Stimulated activated CD4-positive, alpha-beta T cell treated with anti-CD3 and anti-CD28 coated beads, Interleukin-15, amount 100 ng/mL, for 1 hour (primary cell): ENCODE results near the gene NCOA6.

ENCODE experiments used
- DNase-seq, 2 donors: peaks; one replicate each; pipeline ENCODE4 v3.0.0-alpha.2; 2020; ENCODE audit warnings: low read depth in 1 of 2, low spot score in 1 of 2

NCOA6 gene

GRCh38 chr20:34825530-34826362 lies at the start of gene NCOA6:
NCOA6 (minus strand) TSS chr20:34825651; CDS start chr20:34782355, 43,296 bp downstream.
- peak; percentile 73 to 88 for DNase-seq

GRCh38 chr20:34874094-34874654 lies 48.7 kb upstream of the NCOA6 start:
- peak in 1 of 2 donors; percentile 17 for DNase-seq

- DNase-seq = no peak
These were observed 48.2 kb upstream of the NCOA6 start for GRCh38 chr20:34873583-34874093.

GRCh38 chr20:34872622-34873224 lies 47.3 kb upstream of the NCOA6 start, which contains the start of gene GGT7:
GGT7 (minus strand) TSS chr20:34872856; CDS start chr20:34872815, 41 bp downstream.
- DNase-seq = peak; percentile 78 to 87

GRCh38 chr20:34871966-34872621 lies 46.6 kb upstream of the NCOA6 start:
- DNase-seq = no peak

GRCh38 chr20:34871320-34871926 lies 46.0 kb upstream of the NCOA6 start:
- no peak for DNase-seq

GRCh38 chr20:34864216-34864615 lies 38.8 kb upstream of the NCOA6 start:
- no peak for DNase-seq

GRCh38 chr20:34863421-34863965 lies 38.0 kb upstream of the NCOA6 start:
- no peak for DNase-seq

- DNase-seq = no peak
These were observed 37.3 kb upstream of the NCOA6 start for GRCh38 chr20:34862724-34863123.

GRCh38 chr20:34861386-34862084 lies 36.1 kb upstream of the NCOA6 start:
- DNase-seq = no peak

GRCh38 chr20:34859826-34860545 lies 34.5 kb upstream of the NCOA6 start:
- no peak for DNase-seq

GRCh38 chr20:34859367-34859766 lies 33.9 kb upstream of the NCOA6 start:
- DNase-seq = no peak

GRCh38 chr20:34852298-34852697 lies 26.8 kb upstream of the NCOA6 start:
- no peak for DNase-seq

- no peak for DNase-seq
These were observed 25.5 kb upstream of the NCOA6 start for GRCh38 chr20:34850969-34851368.

- DNase-seq = no peak
These were observed 24.3 kb upstream of the NCOA6 start for GRCh38 chr20:34849778-34850177.

GRCh38 chr20:34848597-34848996 lies 23.1 kb upstream of the NCOA6 start:
- no peak for DNase-seq

GRCh38 chr20:34843421-34843820 lies 18.0 kb upstream of the NCOA6 start:
- DNase-seq = no peak

- no peak for DNase-seq
These were observed 16.7 kb upstream of the NCOA6 start for GRCh38 chr20:34842143-34842542.

GRCh38 chr20:34834459-34834893 lies 9.0 kb upstream of the NCOA6 start:
- DNase-seq = no peak
